H9 (cell line): ENCODE results near the gene SRGAP3. TPM values are rescaled to one million over a fixed set of nuclear protein-coding genes. Genes with fewer than 3 reads are reported as not detected.

Experiments
- DNase-seq: peaks from one replicate; pipeline ENCODE4 v3.0.0-alpha.2; 2017
- H2AFZ ChIP-seq: one replicate; pipeline ENCODE4 v1.6.1; 2013; ENCODE audit warnings: mild to moderate bottlenecking, low read length, control low read depth, moderate library complexity
- H2AK5ac ChIP-seq: 2 replicates; pipeline ENCODE4 v1.6.1; 2013; ENCODE audit warnings: low read length, control low read depth, mixed read lengths; ENCODE audit not compliant: insufficient read length
- H2BK120ac ChIP-seq: one replicate; pipeline ENCODE4 v1.6.1; 2013; ENCODE audit warnings: low read depth, mild to moderate bottlenecking, low read length, control low read depth, inconsistent platforms; ENCODE audit not compliant: poor library complexity, severe bottlenecking
- H2BK12ac ChIP-seq: 2 replicates; pipeline ENCODE4 v1.6.1; 2013; ENCODE audit warnings: low read length, control low read depth, mixed read lengths, low read depth; ENCODE audit not compliant: insufficient read length
- H2BK15ac ChIP-seq: 2 replicates; pipeline ENCODE4 v1.6.1; 2013; ENCODE audit warnings: low read depth, low read length, control low read depth
- H2BK20ac ChIP-seq: one replicate; pipeline ENCODE4 v1.6.1; 2013; ENCODE audit warnings: low read depth, mild to moderate bottlenecking, low read length, control low read depth, inconsistent platforms; ENCODE audit not compliant: poor library complexity, severe bottlenecking
- H2BK5ac ChIP-seq: 2 replicates; pipeline ENCODE4 v1.6.1; 2013; ENCODE audit warnings: low read length, control low read depth, mixed read lengths; ENCODE audit not compliant: insufficient read length
- H3K14ac ChIP-seq: 2 replicates; pipeline ENCODE4 v1.6.1; 2013; ENCODE audit warnings: low read length, control low read depth; ENCODE audit not compliant: insufficient read depth
- H3K18ac ChIP-seq: 2 replicates; pipeline ENCODE4 v1.6.1; 2013; ENCODE audit warnings: low read depth, mild to moderate bottlenecking, mixed read lengths, low read length, control low read depth; ENCODE audit not compliant: insufficient read length
- H3K23ac ChIP-seq: 2 replicates; pipeline ENCODE4 v1.6.1; 2013; ENCODE audit warnings: low read length, control low read depth, mixed read lengths, low read depth; ENCODE audit not compliant: insufficient read length
- H3K23me2 ChIP-seq: 2 replicates; pipeline ENCODE4 v1.6.1; 2013; ENCODE audit warnings: low read depth, mild to moderate bottlenecking, mixed read lengths, low read length, control low read depth; ENCODE audit not compliant: insufficient read length, poor library complexity, severe bottlenecking
- H3K27ac ChIP-seq: 2 replicates; pipeline ENCODE4 v1.5.1; 2013; ENCODE audit warnings: low read length, control low read depth, mixed read lengths, low read depth; ENCODE audit not compliant: insufficient read length
- H3K27me3 ChIP-seq: 2 replicates; pipeline ENCODE4 v1.6.1; 2013; ENCODE audit warnings: low read length, control low read depth, inconsistent platforms; ENCODE audit not compliant: insufficient read depth
- H3K4ac ChIP-seq: 2 replicates; pipeline ENCODE4 v1.6.1; 2013; ENCODE audit warnings: low read depth, mild to moderate bottlenecking, control low read depth, inconsistent platforms, low read length, moderate library complexity
- H3K4me1 ChIP-seq: 2 replicates; pipeline ENCODE4 v1.6.1; 2013; ENCODE audit warnings: low read length, control low read depth, inconsistent platforms; ENCODE audit not compliant: insufficient read depth
- H3K4me2 ChIP-seq: 2 replicates; pipeline ENCODE4 v1.6.1; 2013; ENCODE audit warnings: low read length, control low read depth, mixed read lengths; ENCODE audit not compliant: insufficient read length, insufficient read depth
- H3K56ac ChIP-seq: 2 replicates; pipeline ENCODE4 v1.6.1; 2013; ENCODE audit warnings: low read depth, mild to moderate bottlenecking, mixed read lengths, low read length, control low read depth; ENCODE audit not compliant: insufficient read length
- H3K79me1 ChIP-seq: 2 replicates; pipeline ENCODE4 v1.6.1; 2013; ENCODE audit warnings: low read depth, mild to moderate bottlenecking, moderate library complexity, low read length, control low read depth, inconsistent platforms; ENCODE audit not compliant: insufficient read depth, poor library complexity, severe bottlenecking
- H3K79me2 ChIP-seq: 2 replicates; pipeline ENCODE4 v1.6.1; 2013; ENCODE audit warnings: low read length, control low read depth, inconsistent platforms; ENCODE audit not compliant: insufficient read depth
- H3K9ac ChIP-seq: 2 replicates; pipeline ENCODE4 v1.6.1; 2013; ENCODE audit warnings: low read length, control low read depth, mixed read lengths; ENCODE audit not compliant: insufficient read length; ENCODE audit errors: extremely low read depth
- H3K9me3 ChIP-seq: one replicate; pipeline ENCODE4 v1.6.1; 2013; ENCODE audit warnings: low read depth, low read length, inconsistent platforms; ENCODE audit not compliant: control insufficient read depth
- H3T11ph ChIP-seq: one replicate; pipeline ENCODE4 v1.6.1; 2013; ENCODE audit warnings: mild to moderate bottlenecking, low read length, control low read depth, inconsistent platforms
- H4K20me1 ChIP-seq: one replicate; pipeline ENCODE4 v1.6.1; 2013; ENCODE audit not compliant: control insufficient read depth, insufficient read length, insufficient read depth
- H4K5ac ChIP-seq: 2 replicates; pipeline ENCODE4 v1.6.1; 2013; ENCODE audit warnings: low read depth, mild to moderate bottlenecking, mixed read lengths, low read length, control low read depth; ENCODE audit not compliant: insufficient read length
- H4K8ac ChIP-seq: replicated peaks from 2 replicates; pipeline ENCODE4 v1.6.1; 2013; ENCODE audit warnings: low read length, control low read depth, mixed read lengths, low read depth; ENCODE audit not compliant: insufficient read length
- H4K91ac ChIP-seq: 2 replicates; pipeline ENCODE4 v1.6.1; 2013; ENCODE audit warnings: low read depth, mild to moderate bottlenecking, moderate library complexity, mixed read lengths, low read length, control low read depth; ENCODE audit not compliant: insufficient read length
- H3K27ac Mint-ChIP-seq, 3 experiments: 2 replicates in 2 of 3; 3 replicates in 1 of 3; pipeline ENCODE4 v1.8.0; 2020 to 2021; ENCODE audit warnings: mixed read lengths in 3 of 3, mild to moderate bottlenecking in 1 of 3, moderate library complexity in 1 of 3
- H3K27me3 Mint-ChIP-seq: 2 replicates; pipeline ENCODE4 v1.8.0; 2021; ENCODE audit warnings: low read depth, mild to moderate bottlenecking, moderate library complexity, mixed read lengths
- H3K36me3 Mint-ChIP-seq, 3 experiments: 2 replicates in 2 of 3; 3 replicates in 1 of 3; pipeline ENCODE4 v1.8.0; 2020 to 2021; ENCODE audit warnings: low read depth in 3 of 3, mixed read lengths in 3 of 3; ENCODE audit not compliant: insufficient read depth in 1 of 3
- H3K4me1 Mint-ChIP-seq, 2 experiments: 2 replicates each; pipeline ENCODE4 v1.8.0; 2020; ENCODE audit warnings: mixed read lengths in 2 of 2
- H3K4me3 Mint-ChIP-seq, 2 experiments: 2 replicates in 1 of 2; 3 replicates in 1 of 2; pipeline ENCODE4 v1.8.0; 2020 to 2021; ENCODE audit warnings: mild to moderate bottlenecking in 2 of 2, mixed read lengths in 2 of 2, moderate library complexity in 1 of 2
- H3K9me3 Mint-ChIP-seq, 2 experiments: 2 replicates in 1 of 2; 3 replicates in 1 of 2; pipeline ENCODE4 v1.8.0; 2020; ENCODE audit warnings: mild to moderate bottlenecking in 2 of 2, mixed read lengths in 2 of 2, moderate library complexity in 1 of 2
- WGBS: extraction: QIAGEN DNeasy Blood & Tissue Kit; methylation state at CpG from one replicate; pipeline ENCODE4 v1.1.7; 2013; ENCODE audit warnings: missing lambda C conversion rate, low lambda C conversion rate, mixed read lengths; ENCODE audit not compliant: insufficient read length; ENCODE audit errors: extremely low coverage; 5-methylcytosine and 5-hydroxymethylcytosine counted together
- total RNA-seq: library from RNA; stranded (reverse); gene quantifications from 2 replicates; pipeline ENCODE4 v1.2.1, GENCODE V29; 2021
- TF ChIP-seq, protein P1 (sequence below): fragments of 200-600 bp; sonication (generic); conservative IDR thresholded peaks from 3 replicates; pipeline ENCODE4 v1.8.0; 2021; ENCODE audit warnings: antibody characterized with exemption, mild to moderate bottlenecking

Gene SRGAP3
- total RNA-seq, 1 experiment from 2014 or later = 3.4 TPM

- Histone ChIP-seq H4K8ac (no peak overlapping the region), H2AK5ac (no peak overlapping the region), H3T11ph (no peak overlapping the region), H3K9me3 (no peaks in the 10 kb centered on the region), H3K56ac (no peak overlapping the region), H2BK20ac (no peak overlapping the region), H3K9ac (no peak overlapping the region), H4K91ac (no peak overlapping the region), H3K79me2 (no peaks in the 10 kb centered on the region; the same call in 1 of the 2 replicates), H3K79me1 (no peaks in the 10 kb centered on the region), H3K23ac (no peak overlapping the region), H2BK120ac (no peak overlapping the region), H2AFZ (no peak overlapping the region), H3K27me3 (no peaks in the 10 kb centered on the region), H3K23me2 (no peaks in the 10 kb centered on the region), H3K4me1 (no peaks in the 10 kb centered on the region), H3K4me2 (no peak overlapping the region), H3K4ac (no peak overlapping the region), H2BK5ac (no peak overlapping the region), H2BK15ac (no peak overlapping the region), H2BK12ac (no peak overlapping the region), H3K18ac (no peak overlapping the region), H3K14ac (no peak overlapping the region), H4K20me1 (no peaks in the 10 kb centered on the region), H4K5ac (no peak overlapping the region), H3K27ac (no peak overlapping the region)
- no peak overlapping the region for H3K27ac Mint-ChIP-seq
- H3K27me3 Mint-ChIP-seq = peaks cover 9% of the 10 kb centered on the region; the same call in 1 of the 2 replicates
- H3K9me3 Mint-ChIP-seq = peaks cover 2 to 11% of the 10 kb centered on the region in 2 experiments; a peak in 2 of 5 replicates
- H3K4me1 Mint-ChIP-seq = peaks cover 7 to 14% of the 10 kb centered on the region in 2 experiments
- no CpG with 5 or more reads among the region's 3 CpGs for WGBS
- no peak for DNase-seq
- TF ChIP-seq, protein P1, sequence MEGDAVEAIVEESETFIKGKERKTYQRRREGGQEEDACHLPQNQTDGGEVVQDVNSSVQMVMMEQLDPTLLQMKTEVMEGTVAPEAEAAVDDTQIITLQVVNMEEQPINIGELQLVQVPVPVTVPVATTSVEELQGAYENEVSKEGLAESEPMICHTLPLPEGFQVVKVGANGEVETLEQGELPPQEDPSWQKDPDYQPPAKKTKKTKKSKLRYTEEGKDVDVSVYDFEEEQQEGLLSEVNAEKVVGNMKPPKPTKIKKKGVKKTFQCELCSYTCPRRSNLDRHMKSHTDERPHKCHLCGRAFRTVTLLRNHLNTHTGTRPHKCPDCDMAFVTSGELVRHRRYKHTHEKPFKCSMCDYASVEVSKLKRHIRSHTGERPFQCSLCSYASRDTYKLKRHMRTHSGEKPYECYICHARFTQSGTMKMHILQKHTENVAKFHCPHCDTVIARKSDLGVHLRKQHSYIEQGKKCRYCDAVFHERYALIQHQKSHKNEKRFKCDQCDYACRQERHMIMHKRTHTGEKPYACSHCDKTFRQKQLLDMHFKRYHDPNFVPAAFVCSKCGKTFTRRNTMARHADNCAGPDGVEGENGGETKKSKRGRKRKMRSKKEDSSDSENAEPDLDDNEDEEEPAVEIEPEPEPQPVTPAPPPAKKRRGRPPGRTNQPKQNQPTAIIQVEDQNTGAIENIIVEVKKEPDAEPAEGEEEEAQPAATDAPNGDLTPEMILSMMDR = no peak
- peaks cover 0 to 4% (median 0%) of the 10 kb centered on the region in 3 experiments; a peak in 2 of 7 replicates for H3K36me3 Mint-ChIP-seq
- H3K4me3 Mint-ChIP-seq = no peak overlapping the region
These were observed 43.6 kb upstream of the SRGAP3 start for GRCh38 chr3:9293076-9293475.
